GM19043 (cell line): ENCODE data around the gene LRFN2.

ENCODE experiments used
- ATAC-seq: cut with Tn5 transposase; IDR thresholded peaks from one replicate; pipeline ENCODE4 v1.9.1; 2021; ENCODE audit warnings: low read depth; ENCODE audit not compliant: unreplicated experiment

LRFN2 gene

DNA sequence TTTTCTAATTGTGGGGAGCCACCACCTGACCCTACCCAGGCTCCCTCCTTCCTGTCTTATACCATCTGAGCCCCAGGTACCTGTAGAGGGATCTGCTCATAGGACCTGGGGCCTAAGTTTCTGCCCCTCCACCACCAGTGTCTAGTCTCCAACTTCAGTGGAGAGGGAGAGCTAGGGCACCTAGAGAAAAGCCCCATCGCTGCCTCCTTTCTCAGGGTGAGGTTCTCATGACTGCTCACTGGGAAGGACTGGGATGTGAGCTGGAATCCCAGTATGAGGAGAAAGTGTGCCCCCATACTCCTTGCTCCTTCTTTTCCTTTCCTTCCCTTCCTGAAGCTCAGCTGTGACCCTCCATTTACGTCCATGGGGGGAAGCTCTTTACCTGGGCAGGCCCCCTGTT is 231.6 kb downstream of the LRFN2 start:
- ATAC-seq = no peak

DNA sequence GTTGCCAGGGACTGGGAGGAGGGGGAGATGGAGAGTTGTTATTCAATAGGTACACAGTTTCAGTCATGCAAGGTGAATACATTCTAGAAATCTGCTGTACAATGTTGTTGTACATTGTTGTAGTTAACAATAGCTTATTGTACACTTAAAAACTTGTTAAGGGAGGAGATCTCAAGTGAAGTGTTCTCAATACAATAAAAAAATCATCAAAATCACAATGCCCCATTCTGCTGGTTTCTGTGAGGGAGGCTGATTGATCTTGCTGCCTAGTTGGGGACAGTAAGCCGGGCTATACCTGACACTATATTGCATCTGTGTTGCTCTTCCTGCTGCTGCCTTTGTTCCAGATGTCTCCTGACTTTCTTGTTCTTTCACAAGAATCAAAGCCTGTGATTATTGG is 232.1 kb downstream of the LRFN2 start:
- ATAC-seq = no peak

DNA sequence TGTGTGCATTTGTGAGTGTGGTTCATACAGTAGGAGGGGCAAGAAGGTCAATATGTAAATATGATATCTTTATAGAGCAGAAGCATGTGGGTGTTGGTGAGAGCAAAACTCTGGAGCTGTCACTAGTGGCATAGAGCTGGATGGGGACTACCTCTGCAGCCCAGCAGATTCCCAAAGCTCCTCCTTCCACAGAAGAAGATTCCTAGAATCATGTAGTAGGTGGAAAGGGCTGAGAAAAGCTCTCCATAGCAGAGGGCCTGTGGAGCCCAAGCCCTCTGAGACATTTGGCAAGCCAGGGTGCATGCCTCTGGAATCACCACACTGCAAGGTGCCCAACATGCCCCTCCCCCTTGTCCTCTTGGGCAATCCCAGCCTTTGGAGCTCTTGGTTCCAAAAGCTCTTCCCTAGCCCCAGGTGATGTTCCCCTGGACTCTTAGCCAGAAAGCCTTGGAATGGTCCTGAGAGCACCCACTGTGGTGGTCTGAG is 233.2 kb downstream of the LRFN2 start:
- ATAC-seq = no peak

DNA sequence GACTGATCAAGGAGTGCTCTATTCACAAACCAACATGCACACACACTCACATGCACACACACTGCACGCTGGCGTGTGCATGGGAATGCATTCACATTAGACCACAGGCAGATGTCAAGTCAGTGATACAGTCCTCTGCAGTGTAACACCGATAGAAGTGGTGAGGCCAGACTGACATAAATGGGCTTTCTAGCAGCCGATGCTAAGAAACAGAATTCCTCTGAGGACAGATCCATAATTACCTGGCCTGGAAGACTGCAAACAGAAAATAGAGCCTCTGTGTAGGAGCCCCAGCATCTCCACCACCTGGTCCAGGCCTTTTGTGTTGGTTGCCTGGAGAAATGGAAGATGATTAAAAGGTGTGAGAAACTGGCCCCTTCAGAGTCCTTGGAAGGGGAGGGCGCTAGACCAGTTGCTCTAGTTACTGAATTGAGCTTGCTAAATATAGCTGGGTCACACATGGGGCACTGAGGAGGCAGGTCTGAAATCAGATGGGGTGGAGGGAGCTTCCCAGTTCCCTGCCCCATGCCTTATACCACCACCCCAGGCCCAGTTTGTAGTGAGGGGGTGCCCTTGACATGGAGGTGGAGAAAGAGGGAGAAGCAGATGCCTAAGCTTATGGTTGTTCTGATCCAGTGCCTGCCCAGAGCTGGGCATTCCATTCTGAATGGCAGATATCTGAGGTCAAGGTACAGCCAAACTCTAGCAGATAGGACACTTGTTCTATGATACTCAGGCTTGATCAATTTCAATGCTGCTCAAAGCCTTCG is 233.8 kb downstream of the LRFN2 start:
- ATAC-seq = no peak

DNA sequence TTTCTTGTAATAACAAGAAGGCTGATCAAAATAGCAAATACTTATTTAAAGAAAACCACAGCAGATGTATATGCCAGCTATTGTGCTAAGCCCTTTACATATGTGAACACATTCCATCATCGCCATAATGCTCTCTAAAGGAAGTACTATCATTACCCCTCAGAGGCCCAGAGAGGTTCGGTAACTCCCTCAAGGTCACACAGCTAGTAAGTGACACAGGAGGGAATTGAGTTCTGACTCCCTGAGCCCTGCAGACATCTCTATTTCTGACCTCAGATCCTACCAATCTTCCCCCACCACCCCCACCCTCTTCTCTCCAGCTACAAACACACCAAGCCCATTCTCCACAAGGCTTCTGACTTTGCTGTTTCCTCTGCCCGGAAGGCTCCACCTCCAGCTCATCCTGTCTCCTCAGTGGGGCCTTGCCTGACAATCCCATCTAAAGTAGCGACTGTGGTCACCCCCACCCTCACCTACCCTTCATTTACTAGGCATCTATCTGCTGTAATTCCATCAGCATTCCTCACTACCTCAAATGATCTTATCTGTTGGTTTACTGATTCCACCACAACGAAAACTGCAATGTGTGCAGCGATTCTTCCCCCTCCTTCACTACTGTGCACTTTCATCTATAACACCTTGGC is 234.5 kb downstream of the LRFN2 start:
- ATAC-seq = no peak

DNA sequence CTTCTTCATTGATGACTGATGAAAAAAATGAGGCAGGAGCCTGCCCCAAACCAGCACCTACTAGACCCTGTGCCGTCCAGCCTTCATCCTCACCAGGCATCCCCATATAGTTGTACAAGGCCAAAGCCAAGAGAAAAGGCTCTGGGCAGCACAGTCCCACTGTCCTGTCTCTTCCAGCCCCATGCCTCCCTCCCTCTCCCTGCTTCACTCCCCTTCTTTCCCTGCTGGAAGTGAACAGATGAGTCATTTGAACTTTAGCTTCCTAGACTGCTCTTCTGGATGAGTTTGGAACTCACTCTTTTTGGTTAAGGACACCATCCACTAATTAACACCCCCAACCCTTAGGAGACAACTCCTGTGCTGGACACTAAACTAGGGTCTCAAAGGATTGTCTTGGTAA is 235.2 kb downstream of the LRFN2 start:
- ATAC-seq = no peak

DNA sequence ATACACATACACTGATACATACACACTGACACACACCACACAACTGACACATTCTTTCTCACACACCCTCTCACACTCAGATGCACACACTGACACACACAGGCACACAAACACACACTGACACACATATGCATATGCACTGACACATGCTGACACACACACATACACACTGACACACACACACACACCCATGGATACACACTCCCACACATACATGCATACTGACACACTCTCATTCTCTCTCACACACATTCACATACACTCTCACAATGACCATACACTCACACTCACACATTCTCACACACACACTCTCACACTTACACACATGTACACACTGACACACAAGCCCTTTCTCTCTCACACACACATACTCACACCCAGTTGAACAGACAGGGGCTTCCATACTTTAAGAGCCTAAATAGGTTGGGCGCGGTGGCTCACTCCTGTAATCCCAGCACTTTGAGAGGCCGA is 236.4 kb downstream of the LRFN2 start:
- no peak for ATAC-seq

DNA sequence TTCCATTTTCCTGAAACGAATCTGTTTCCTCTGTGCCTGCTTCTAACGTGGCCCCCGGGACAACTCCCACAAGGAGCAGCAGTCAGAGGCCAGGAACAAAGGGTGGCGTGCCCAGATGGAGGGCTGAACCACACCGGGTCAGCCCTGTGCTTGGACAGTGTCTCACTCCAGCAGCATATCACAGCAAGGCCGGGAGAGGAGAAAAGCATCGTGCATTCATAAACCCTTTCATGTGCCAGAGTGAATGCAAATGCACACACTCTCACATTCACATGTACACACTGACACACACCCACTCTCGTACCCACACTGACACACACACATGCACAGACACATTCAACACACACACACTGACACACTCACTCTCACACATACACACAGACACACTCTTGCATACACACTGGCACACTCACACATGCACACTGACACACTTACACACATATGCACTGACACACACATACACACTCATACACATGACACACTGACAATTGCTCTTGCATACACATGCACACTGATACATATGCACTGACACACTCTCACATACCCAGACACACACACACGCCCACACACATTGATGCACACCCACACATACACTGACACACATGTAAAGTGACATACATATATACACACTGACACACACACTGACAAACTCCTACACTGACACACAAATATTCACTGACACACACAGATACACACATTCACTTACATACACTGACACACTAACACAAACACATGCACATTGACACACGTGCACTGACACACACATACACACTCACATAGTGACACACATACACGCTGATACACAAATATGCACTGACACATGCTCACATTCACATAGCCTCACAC is 237.0 kb downstream of the LRFN2 start:
- no peak for ATAC-seq

DNA sequence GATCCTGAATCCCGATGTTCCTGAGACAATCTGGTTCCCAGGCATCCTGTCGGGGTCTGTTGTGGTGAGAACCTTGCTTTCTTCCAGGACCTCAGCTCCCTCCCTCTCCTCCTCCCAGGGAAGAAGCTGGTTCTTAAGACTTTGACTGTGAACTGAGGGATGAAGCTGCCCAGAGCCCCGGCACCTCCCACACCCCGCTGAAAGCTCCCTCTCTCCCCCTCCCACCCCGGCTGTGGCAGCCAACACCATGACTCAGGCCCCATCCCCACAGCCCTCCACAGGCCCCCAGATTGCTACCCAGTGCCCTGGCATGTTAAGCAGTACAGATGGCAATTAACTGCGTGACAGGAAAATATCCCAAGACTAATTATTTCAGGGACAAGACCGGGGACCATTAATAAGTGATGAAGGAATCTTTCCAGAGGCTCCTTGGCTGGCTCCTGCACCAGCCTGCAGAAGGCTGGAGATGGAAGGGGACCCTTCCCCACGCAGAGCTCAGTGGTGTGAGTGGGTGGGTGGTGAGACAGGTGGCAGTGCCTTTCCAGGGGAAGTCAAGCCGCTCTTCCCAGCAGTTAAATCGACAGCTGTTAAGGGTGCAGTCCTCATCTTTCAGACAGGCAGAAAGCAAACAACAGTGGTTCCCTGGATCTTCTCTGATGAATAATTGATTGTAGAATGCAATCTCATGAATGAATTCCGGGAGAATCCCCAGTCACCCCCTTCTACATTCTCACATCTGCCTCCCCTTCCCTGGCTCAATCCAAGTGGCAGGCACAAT is 237.9 kb downstream of the LRFN2 start:
- ATAC-seq = no peak

DNA sequence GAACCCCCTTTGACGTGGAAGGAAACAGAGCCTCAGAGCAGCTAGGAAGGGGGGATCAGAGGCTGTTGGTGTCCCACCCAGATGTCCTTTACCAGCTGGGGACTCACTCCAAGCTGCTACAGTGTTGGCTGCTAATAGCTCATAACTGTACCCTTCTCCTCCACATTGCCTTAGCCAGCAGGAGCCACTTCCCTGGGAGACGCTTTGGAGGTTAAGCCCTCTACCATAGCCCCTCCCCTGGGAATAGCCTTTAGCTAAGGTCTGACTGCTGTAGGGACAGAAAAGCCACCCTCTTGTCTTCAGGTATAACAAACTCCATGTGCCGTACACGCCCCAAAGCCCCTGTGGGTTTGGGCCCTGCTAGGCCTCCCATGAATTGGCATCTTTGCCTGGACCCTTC is 238.6 kb downstream of the LRFN2 start:
- ATAC-seq = no peak

DNA sequence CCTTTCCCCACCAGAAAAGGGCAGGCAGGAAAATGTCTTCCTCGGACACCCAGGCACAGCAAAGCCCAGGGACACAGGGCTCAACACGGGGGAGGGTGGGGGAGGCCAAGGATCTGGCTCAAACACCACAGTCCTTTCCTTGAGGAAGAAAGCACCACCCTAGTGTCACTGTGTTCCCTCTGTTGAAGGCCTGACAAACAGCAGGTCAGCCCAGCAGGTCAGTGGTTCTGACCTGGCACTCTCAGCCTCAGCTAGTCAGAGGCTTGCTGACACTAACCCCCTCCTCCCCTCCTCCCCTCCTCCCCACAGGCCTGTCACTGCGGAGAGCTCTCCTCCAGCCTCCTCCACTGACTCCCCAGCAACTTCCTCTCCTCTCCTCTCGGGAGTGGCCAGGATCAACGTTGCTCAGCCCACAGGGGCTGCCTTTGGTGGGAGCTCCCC is 239.6 kb downstream of the LRFN2 start:
- ATAC-seq = no peak

DNA sequence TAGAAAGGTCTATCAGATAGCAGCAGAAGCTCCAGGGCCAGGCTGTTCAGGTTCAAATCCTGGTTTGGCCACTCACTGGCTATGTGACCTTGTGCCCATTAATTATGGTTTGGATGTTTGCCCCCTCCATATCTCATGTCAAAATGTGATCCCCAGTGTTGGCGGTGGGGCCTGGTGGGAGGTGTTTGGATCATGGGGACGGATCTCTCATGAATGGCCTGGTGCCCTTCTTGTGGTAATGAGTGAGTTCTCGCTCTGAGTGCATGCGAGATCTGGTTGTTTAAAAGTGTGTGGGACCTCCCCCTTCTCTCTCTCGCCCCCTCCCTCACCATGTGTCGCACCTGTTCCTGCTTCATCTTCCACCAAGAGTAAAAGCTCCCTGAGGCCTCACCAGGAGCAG is 240.9 kb downstream of the LRFN2 start:
- ATAC-seq = no peak

DNA sequence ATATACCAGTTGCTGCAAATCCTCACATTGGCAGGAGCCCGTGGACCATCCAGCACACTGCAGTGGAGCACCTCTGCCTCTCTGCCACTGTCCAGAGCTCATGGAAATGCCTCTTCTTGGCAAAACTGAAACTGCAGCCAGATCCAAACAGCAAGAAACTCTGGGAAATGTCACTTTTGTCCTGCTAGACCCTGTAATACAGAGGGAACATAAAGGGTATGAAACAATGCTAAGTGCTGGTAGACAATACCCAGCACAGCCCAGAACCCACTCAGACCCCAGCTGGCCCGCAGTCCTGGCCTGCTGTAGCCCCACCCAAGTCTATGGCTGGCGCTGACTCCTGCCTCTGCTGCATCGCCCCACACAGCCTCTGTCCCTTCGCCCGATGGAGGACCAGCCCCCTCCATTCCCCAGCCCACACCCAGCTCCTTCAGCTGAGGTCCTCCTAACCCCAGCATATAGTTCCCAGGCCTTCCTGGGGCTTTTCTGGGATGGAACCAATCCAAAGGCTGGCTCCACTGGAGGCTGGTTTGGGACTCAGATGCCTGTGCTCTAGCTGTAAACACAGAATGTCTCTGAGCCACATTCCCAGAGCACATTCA is 242.5 kb downstream of the LRFN2 start:
- ATAC-seq = no peak

DNA sequence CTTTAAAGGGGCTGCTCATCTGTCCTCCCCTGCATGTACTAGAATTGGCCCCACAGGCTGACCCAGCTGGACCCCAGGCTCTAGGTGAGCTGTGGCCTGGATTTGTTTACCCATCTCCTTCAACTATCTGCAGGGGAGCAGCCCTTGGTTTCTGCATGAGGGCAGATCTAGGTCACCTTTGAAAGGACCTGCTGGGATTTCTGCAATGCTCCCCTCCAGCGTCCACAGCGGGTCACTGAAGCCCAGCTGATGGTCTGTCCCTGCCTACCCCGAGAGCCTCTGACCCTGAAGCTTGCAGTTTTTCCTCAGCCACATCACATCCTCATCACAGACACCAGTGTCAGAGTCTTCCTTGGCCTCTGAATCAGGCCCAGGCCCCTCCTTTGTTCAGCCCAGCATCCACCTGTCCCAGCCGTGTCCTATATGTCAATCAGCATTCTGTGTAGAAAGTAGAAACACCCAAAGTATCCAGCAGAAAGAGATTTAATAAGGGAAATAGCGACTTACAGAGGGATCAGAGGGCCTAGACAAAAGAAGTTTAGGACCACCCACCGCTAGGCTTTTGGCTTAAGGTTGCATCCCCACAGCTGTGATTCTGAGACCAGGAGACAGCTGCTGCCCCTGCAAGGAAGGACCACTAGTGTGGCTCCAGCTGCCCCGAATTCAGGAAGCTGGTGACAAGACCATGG is 243.1 kb downstream of the LRFN2 start:
- no peak for ATAC-seq

DNA sequence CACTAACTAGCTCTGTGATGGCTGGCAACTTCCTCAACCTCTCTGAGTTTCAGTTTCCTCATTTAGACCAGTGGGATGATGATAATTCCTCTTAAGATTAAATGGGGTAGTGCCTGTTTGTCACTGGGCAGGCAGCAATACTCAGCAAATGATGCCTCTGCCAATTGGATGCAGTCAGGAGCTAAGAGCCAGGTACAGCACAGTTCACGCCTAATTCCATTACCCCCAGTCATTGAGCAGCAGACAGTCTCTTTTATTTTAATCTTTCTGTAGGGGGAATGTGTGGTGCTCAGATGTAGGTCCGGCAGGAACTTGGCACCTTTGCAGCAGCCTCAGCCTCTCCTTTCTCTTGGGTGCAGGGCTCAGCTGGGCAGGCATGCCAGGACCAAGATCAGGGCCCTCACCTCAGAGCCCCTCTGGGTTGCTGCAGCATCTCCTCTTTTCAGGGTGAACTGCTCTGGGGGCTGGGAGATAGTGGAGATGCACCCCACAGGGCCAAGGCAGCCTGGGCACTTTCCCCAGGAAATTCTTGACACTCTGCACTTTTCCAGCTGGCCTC is 243.8 kb downstream of the LRFN2 start:
- no peak for ATAC-seq

DNA sequence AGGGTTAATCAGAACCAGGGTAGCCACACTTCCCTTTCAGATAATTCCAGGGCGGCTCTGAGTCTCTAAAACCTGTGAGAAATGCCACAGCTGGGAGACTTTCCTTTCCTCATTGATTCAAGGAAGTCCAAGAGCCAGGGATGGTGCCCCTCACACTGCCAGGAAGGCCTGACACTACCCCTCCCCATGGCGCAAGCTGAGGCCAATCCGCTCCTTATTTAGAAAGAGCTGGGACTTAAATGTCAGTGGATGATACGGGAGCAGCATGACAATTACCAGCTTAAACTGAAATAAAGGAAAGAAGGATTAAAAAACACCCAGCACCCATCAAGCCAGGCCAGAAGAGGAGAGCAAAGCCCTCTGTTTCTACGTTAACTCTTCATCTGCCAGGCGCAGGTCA is 244.4 kb downstream of the LRFN2 start:
- ATAC-seq = no peak

DNA sequence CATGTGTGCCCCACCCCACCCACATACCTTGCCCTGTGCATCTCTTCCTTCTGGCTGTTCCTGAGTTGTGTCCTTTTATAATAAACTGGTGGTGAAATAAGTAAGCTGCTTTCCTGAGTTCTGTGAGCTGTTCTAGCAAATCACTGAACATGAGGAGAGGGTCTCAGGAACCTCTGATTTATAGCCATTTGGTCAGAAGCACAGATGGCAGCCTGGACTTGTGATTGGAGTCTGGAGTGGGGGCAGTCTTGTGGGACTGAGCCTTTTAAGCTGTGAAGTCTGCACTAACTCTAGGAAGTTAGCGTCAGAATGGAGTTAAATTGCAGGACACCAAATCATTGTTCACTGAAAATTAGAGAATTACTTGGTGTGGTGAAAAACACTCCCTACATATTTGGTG is 245.4 kb downstream of the LRFN2 start:
- no peak for ATAC-seq
